Stimulated activated CD8-positive, alpha-beta memory T cell treated with anti-CD3 and anti-CD28 coated beads, Interleukin-12 subunit alpha, Interleukin-12 subunit beta, amount 100 ng/mL, for 4 hours (primary cell): Measurements from ENCODE around the gene GH2.
A peak's percentile ranks its signal among the peaks of the same experiment; 100 is the strongest.
"Not testable (repeated sequence)": the region's sequence is repeated elsewhere in the genome, so short reads cannot be mapped to it uniquely, and the experiment has no call there.

Source experiments
- DNase-seq: peaks from one replicate; pipeline ENCODE4 v3.0.0-alpha.2; 2020; ENCODE audit warnings: low read depth

The GH2 gene

GRCh38 chr17:63874061-63874626 is 7.6 kb downstream of the GH2 start:
- not testable (repeated sequence) for DNase-seq

GRCh38 chr17:63873577-63873976 is 8.2 kb downstream of the GH2 start, which contains the start of gene CSH2:
Gene CSH2 (minus strand): TSS chr17:63873677. CDS start chr17:63873614, 63 bp downstream.
- not testable (repeated sequence) for DNase-seq

GRCh38 chr17:63871646-63872365 is 9.9 kb downstream of the GH2 start:
- not testable (repeated sequence) for DNase-seq

- DNase-seq = not testable (repeated sequence)
Measured at GRCh38 chr17:63870292-63870665, 11.5 kb downstream of the GH2 start.

- DNase-seq = not testable (repeated sequence)
Measured at GRCh38 chr17:63869491-63870291, 12.1 kb downstream of the GH2 start.

- not testable (repeated sequence) for DNase-seq
Measured at GRCh38 chr17:63866625-63867024, 15.1 kb downstream of the GH2 start.

- DNase-seq = no peak
Measured at GRCh38 chr17:63859257-63859656, 22.5 kb downstream of the GH2 start.

GRCh38 chr17:63856425-63856824 is 25.3 kb downstream of the GH2 start:
- not testable (repeated sequence) for DNase-seq

GRCh38 chr17:63855185-63855584 is 26.6 kb downstream of the GH2 start:
- DNase-seq = no peak

- no peak for DNase-seq
Measured at GRCh38 chr17:63854709-63855108, 27.0 kb downstream of the GH2 start.

- DNase-seq = no peak
Measured at GRCh38 chr17:63853260-63853659, 28.5 kb downstream of the GH2 start.

GRCh38 chr17:63850401-63850800 is 31.3 kb downstream of the GH2 start:
- no peak for DNase-seq

- peak; percentile 90 for DNase-seq
Measured at GRCh38 chr17:63848834-63849689, 32.7 kb downstream of the GH2 start.

- no peak for DNase-seq
Measured at GRCh38 chr17:63847525-63848249, 34.1 kb downstream of the GH2 start.

- no peak for DNase-seq
Measured at GRCh38 chr17:63845509-63845908, 36.2 kb downstream of the GH2 start.

- DNase-seq = no peak
Measured at GRCh38 chr17:63843910-63844677, 37.6 kb downstream of the GH2 start.

- DNase-seq = not testable (repeated sequence)
Measured at GRCh38 chr17:63843387-63843888, 38.3 kb downstream of the GH2 start.

- DNase-seq = peak; percentile 99
Measured at GRCh38 chr17:63842540-63843386, 39.0 kb downstream of the GH2 start, which contains the start of gene SMARCD2. Gene SMARCD2 (minus strand): TSS chr17:63842685. CDS start chr17:63842674, 11 bp downstream.

- DNase-seq = peak; percentile 27
Measured at GRCh38 chr17:63842173-63842539, 39.6 kb downstream of the GH2 start.
